ENCODE data around the gene LIN54. TPM values are rescaled to one million over a fixed set of nuclear protein-coding genes. Genes with fewer than 3 reads are reported as not detected.
A peak's percentile ranks its signal among the peaks of the same experiment; 100 is the strongest.
"Not testable (repeated sequence)": the region's sequence is repeated elsewhere in the genome, so short reads cannot be mapped to it uniquely, and the experiment has no call there.

Gene LIN54
- total and polyA plus RNA-seq, 12 donors: 1.5 to 9.4 (median 8.6) TPM

- no peaks in the 10 kb centered on the region for H3K27me3 ChIP-seq
- ATAC-seq (no peak), DNase-seq (no peak)
- 2 to 3% methylated on average over 5 of the region's 5 CpGs for WGBS, 2 donors
- peak overlapping the region in 9 of 10 donors; percentile 68 to 97 (median 79) for H3K27ac ChIP-seq
- intact Hi-C loops (cut with DNase I): loop anchor here in 8 of 10 donors (2.0 to 10.0 kb wide), 6 partner anchors 23 to 637 kb away; partner anchors contain the start of genes THAP9 (in 6 of the 8), COPS4 (in 1 of the 8), ENOPH1 (in 1 of the 8) and HNRNPD (in 1 of the 8)
- H3K9me3 ChIP-seq: no peaks in the 10 kb centered on the region
- peaks cover 6 to 49% (median 34%) of the 10 kb centered on the region in 9 donors for H3K4me1 ChIP-seq
- TF ChIP-seq CTCF (IDR thresholded peaks at IDR 0.05): no peak
- peak overlapping the region in 9 of 10 donors; percentile 66 to 98 (median 79) for H3K4me3 ChIP-seq
- no peaks in the 10 kb centered on the region for H3K36me3 ChIP-seq
Observed at GRCh38 chr4:83011689-83012199, 1.1 kb upstream of the LIN54 start.

GRCh38 chr4:83010111-83010521, 507 bp downstream of the LIN54 start:
- no peak for DNase-seq
- 0 to 1% methylated on average over 14 of the region's 14 CpGs for WGBS, 2 donors
- peak overlapping the region; percentile 55 to 97 (median 88) for H3K27ac ChIP-seq
- no peaks in the 10 kb centered on the region for H3K27me3 ChIP-seq
- H3K4me3 ChIP-seq: peak overlapping the region; percentile 63 to 98 (median 83)
- intact Hi-C loops (cut with DNase I): loop anchor here in 7 of 10 donors (2.0 to 10.0 kb wide), 4 partner anchors 108 to 635 kb away; partner anchors contain the start of genes THAP9 (in 5 of the 7), ENOPH1 (in 1 of the 7), HNRNPD (in 1 of the 7) and HNRNPDL (in 1 of the 7)
- no peaks in the 10 kb centered on the region for H3K9me3 ChIP-seq
- TF ChIP-seq CTCF (IDR thresholded peaks at IDR 0.05): no peak
- no peak for ATAC-seq
- no peaks in the 10 kb centered on the region for H3K36me3 ChIP-seq
- H3K4me1 ChIP-seq: peaks cover 6 to 54% (median 34%) of the 10 kb centered on the region in 9 donors

GRCh38 chr4:83009529-83009928, 1.1 kb downstream of the LIN54 start:
- no peak for DNase-seq
- Histone ChIP-seq H3K4me3 (peak overlapping the region in 9 of 10 donors; percentile 63 to 98 (median 84)), H3K27me3 (no peaks in the 10 kb centered on the region), H3K9me3 (no peaks in the 10 kb centered on the region), H3K4me1 (peaks cover 6 to 54% (median 34%) of the 10 kb centered on the region in 9 donors), H3K27ac (peak overlapping the region in 3 of 10 donors; percentile 90 to 97 (median 90)), H3K36me3 (no peaks in the 10 kb centered on the region)
- TF ChIP-seq CTCF (IDR thresholded peaks at IDR 0.05): no peak
- WGBS, 2 donors: 67 to 74% methylated on average over 3 of the region's 3 CpGs
- no peak for ATAC-seq
- intact Hi-C loops (cut with DNase I): no loop called here

DNA sequence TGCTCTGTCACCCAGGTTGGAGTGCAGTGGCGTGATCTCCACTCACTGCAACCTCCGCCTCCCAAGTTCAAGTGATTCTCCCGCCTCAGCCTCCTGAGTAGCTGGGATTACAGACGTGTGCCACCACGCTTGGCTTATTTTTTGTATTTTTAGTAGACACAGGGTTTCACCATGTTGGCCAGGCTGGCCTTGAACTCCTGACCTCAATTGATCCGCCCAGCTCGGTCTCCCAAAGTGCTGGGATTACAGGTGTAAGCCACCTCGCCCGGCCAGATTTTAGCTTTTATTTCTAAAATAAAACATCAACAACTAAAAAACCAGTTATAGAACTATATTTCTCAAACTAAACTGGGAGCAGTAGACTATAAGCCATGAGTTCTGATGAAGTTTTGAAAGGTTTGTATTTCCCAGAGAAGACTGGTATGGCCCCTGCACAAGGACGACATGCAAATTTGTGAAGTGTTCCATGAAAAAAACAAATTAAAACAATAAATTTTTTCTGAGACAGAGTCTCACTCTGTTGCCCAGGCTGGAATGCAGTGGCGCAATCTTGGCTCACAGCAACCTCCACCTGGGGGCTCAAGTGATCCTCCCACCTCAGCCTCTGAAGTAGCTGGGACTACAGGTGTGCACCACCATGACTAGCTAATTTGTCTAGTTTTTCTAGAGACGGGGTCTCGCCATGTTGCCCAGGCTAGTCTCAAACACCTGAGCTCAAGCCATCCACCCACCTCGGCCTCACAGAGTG, 7.4 kb downstream of the LIN54 start:
- H3K27me3 ChIP-seq; H3K4me3 ChIP-seq; H3K9me3 ChIP-seq; DNase-seq; ATAC-seq; H3K27ac ChIP-seq; H3K36me3 ChIP-seq; intact Hi-C loops (cut with DNase I): not testable (repeated sequence)
- 94 to 95% methylated on average over 14 of the region's 14 CpGs for whole genome bisulfite sequencing, 2 donors
- H3K4me1 ChIP-seq: peaks cover 0 to 15% (median under 1%) of the 10 kb centered on the region in 9 donors

Data from heart right ventricle (tissue), 16 donors.